Activated CD8-positive, alpha-beta memory T cell treated with anti-CD3 and anti-CD28 coated beads for 4 hours (primary cell): ENCODE results near the gene ZCCHC18.
"Not testable (repeated sequence)": the region's sequence is repeated elsewhere in the genome, so short reads cannot be mapped to it uniquely, and the experiment has no call there.

Experiments
- DNase-seq, 2 donors: peaks; one replicate each; pipeline ENCODE4 v3.0.0-alpha.2; 2020; ENCODE audit warnings: low read depth in 2 of 2

ZCCHC18 gene

DNA sequence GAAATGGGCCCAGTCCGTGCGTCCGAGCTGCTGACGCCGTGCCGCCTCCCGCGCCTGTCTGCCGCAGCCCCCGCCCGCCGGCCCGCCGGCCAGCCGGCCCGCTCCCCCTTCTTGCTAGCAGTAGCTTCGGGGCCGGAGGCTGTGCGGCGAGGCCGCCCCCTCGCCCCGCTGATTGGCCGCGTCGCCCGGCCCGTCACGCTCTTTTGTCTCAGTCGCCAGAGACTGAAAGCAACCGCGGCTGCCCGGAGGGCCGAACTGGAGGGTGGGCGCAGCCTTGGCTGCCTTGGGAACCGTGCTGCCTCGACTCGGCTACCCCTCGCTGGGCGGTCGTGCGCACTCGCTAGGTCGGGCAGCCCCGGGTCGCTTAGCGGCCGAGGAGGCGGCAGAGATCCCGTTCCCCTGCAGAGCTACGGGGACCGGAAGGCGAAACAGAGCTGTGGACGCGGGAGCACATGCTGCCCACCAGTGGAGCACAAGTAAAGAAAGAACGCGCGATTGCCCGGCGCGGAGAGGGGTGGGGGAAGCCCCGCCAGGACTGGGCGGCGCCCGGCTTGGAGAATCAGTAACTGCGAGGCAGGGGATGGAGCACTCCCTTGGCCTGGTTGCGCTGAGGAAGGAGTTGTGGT is at the start of gene ZCCHC18:
ZCCHC18 (plus strand) TSS at position 198 of the 626 bp plus-strand sequence. CDS start 1,589 bp downstream, outside the sequence.
- no peak for DNase-seq

DNA sequence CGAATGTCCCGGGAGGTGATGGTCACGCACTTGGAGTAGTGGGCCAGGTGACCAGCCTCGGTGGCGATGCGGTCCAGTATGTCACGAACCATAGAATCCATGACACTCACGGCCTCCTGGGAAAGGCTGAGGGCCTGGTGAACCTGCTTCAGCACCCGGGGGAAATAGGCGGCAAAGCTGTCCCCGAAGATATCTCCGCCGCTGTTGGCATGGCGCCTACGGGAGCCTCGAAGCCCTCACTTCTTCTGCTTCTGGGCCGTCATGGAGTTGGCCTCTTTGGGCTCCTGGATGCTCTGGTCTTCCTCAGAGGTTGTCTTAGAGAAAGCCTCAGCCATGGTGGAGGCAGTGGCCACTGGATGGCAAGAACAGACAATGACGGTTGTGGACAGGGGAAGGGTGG is 49.7 kb upstream of the ZCCHC18 start:
- DNase-seq, result not testable (repeated sequence)

DNA sequence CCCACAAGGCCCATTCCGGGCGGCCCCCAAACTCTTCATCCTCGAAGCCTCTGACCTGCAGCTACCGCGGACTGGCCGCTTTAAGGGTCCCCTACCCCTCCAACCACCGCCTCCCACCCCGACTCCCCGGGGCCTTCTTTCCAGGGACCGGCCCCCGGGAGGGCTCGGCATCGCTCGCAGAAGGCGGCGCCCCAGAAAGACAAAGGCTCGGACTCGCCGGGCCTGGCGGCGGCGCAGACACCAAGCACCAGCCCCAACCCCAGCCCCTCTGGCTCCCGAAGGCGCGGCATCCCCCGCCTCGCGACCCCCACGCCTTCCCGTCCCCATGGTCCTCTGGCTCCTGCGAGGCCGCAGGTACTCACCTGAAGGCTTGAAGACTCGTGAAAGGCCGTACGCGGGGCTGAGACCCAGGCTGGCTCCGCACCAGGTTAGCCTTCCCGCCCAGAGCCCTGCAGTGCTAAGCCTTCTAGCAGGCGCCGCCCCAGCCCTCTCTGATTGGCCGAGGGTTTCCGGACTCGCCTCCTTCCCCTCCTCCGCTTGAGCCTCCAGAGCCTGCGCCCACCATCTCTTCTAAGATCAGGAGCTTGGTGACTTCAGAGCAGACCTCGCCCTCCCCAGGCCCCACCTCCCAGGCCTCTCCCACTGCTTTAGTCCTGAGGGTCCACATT is 36.4 kb upstream of the ZCCHC18 start, which contains the start of gene TMSB15C:
TMSB15C (minus strand) TSS at position 459 of the 668 bp plus-strand sequence.
- DNase-seq, result not testable (repeated sequence)

DNA sequence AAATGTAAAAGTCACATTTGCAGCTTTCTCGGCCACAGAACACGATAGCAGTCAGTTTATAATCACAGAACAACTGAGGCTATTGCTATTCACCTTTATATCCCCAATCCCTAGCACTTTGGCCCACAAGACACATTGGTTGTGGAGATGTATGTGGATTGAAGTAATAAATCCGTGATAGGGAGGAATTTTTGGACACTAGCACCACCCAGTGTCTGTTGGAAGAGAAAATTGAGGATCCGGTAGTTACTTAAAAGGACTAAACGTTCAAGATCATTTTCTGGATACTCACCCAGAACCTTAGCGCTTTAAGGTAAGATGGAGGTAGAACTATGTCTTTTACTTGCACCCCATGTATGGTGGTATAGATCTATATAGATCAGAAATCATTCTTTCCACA is 34.5 kb upstream of the ZCCHC18 start:
- not testable (repeated sequence) for DNase-seq

DNA sequence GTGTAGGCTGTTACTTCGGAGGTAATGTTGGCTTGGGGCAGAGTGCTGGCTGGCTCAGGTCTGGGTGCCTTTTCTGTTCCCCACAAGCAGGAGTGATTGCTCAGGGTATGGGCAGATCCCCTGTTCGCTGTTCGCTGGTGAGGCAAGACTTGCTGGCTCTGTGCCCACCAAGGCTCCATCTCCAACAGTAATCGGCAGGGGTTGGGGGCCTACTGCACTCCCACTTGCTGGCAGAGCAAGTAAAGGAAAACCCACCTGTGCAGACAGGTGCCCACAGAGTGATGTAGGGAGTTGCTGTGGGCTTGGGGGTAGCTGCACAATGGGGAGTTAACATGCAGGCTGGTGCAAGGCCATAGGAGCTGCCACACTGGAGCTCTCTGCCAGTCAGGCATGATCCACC is 28.3 kb upstream of the ZCCHC18 start:
- DNase-seq, result no peak

DNA sequence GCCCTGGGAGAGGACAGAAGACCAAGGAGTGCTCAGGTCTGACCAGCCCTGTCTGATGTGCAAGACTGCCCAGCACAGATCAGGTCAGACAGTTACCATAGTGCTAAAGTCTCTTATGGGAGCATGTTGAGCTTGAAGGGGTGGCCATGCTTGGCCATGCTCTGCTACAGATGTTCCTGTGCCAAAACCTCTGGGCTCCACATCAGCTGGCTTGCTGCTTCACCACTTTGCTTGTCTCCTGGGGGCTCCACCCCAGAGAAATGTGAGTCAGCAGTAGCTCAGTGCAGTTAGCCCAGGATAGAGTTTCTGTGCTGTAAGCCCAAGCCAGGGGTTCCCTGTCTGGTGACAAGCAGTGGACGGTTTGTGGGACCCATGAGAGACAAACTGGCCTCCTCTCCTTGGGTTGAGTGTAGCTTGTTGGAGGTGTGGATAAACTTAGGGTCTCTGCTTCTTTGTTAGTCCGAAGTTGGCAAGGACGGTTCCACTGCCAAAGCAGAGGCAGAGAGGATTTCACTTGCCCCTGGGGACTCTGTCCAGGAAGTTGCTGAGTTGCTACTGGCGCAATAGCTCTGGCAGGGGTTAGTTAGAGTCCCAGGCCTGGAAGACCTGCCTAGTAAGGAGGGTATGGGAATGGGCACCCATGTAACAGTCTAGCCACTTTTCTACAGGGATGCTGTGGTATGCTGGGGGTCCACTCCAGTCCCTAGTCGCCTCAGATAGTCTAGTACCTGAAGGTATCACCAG is 27.6 kb upstream of the ZCCHC18 start:
- no peak for DNase-seq

DNA sequence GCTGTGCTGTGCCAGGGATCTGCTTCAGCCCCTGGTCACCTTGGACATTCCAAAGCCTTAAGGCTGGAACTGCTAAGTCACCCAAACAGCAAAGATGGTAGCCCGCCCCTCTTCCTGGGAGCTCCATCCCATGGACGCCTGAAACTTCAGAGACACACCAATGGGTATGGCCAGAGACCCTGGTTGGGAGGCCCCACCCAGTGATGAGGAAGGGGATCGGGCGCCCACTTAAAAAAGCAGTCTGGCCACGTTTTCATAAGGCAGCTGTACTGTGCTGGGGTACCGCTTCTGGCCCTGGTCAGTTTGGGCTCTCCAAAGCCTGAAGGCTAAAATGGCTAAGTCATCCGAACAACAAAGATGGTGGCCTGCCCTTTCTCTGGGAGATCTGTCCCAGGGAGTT is 26.8 kb upstream of the ZCCHC18 start:
- DNase-seq, result no peak

DNA sequence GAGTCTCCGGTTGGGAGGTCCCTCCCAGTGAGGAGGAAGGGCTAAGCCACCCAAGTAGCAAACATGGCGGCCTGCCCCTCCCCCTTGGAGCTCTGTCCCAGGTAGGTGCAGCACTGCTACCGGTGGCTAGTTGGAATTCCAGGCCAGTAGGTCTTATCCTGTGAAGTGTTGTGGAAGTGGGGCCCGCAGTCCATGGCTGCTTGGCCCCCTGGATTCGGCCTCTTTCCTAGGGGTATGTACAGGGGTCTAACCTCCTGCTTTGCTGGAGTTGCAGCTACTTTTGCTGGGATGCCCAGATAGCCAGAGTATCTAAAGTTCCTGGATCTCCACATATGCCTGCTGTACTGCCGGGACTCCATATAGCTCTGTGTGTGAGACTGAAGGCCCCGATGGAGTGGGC is 26.4 kb upstream of the ZCCHC18 start:
- no peak for DNase-seq

DNA sequence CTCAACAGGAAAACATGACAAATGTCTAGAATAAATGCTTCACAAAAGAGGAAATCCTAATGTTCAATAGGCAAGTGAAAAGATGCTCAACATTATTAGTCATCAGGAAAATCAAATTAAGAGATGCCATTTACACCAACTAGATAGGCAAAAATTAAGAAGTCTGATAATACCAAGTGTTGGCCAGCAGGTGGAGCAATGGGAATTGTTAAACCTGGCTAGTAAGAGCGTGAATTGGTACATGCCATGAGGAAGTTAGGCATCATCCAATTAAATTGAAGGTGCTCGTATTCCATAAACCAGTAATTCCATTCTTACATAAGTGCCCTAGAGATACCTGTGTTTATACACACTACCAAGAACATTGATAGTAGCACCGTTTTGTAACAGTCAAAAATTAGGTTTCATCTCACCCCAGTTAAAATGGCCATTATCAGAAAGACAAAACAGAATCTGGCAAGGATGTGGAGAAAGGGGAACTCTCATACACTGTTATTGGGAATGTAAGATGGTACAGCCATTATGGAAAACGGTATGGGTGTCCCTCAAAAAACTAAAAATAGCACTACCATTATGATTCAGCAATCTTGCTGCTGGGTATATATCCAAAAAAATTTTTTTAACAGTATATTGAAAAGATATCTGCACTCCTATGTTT is 14.0 kb upstream of the ZCCHC18 start:
- no peak for DNase-seq

DNA sequence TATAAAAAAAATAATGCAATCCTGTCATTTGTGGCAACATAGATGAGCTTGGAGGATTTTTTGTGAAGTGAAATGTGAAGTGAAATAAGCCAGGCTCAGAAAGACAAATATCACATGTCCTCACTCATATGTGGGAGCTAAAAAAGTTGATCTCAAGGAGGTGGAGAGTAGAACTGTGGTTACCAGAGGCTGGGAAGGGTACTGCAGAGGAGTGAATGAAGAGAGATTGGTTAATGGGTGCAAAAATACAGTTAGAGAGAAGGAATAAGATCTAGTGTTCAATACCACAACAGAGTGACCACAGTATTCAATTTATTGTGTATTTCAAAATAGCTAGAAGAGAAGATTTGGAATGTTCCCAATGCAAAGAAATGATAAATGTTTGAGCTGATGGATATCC is 13.4 kb upstream of the ZCCHC18 start:
- no peak for DNase-seq

DNA sequence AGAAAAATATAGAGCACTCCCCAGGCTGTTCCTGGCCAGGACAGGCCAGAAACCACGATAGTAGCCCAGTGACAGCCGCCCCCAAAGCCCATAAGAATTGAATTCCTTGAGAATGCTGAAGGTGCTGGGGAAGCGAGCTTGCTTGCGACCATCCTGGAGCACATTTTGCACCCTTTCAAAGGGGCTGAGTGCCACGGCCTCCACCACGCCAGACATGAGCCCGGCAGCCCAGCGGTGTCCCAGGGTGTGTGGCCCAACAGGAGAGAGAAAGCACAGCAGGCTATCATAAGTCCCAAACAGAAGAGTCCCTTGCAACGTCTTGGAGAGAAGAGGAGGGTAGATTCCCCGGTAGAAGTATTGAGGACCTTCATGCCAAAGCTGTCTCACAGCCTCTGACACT is 7.6 kb upstream of the ZCCHC18 start:
- DNase-seq, result no peak

DNA sequence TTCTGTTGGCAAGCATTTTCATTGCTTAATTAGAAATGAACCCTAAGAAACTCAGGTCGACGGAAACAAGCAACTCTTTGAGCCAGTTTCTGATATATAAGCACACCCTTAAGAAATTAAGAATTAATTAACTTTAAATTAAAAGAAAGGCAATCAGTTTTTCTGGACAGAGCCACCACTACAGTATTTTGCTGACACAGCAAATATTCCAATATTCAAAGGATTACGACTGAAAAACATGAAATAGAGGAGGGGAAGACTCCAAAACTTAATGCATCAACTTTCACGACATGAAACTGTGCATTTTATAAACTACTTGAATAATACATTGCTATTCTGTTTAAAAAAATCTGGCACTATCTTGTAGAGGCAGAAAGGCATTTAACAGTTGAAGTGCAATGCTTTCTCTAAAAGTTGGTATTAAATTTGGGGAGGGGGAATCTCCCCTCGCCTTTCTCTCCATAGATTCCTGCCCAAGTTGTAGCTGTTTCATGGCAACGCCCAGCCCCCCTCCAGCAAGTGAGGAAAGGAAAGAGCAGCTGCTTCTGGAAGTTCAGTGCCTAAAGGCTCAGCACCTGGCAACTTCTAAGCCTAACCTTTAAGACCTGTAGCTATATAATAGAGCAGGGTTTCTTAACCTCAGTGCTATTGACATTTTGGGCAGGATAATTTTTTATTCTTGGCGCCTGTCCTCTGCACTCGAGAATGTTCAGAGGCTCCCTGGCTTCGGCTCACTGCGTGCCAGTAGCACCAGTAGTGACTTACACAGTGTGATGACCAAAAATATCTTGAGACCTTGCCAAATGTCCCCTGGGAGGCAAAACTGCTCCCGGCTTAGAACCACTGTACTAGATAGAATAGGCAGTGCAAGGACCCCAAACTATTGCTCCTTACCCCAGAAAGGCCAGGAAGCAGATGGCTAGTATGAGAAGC is 6.7 kb upstream of the ZCCHC18 start:
- DNase-seq, result no peak

DNA sequence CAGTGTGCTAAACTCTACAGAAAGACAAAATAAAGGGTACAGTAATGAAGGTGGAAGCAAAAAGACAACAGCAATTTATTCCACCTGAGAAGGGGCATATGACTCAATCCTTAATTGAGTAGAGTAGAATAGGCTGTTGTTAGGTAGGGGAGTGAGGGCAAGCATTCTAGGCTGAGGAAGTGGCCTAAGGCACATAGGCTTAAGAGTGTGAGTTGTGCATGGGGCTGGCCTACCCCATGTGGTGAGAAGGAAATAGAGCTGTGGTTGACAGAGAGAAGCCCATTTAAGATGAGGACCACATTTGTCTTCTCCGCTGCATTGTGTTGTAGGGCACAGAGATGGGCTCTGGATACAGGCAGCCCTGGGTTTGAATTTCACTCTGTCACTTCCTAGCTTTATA is 3.4 kb upstream of the ZCCHC18 start:
- no peak for DNase-seq

DNA sequence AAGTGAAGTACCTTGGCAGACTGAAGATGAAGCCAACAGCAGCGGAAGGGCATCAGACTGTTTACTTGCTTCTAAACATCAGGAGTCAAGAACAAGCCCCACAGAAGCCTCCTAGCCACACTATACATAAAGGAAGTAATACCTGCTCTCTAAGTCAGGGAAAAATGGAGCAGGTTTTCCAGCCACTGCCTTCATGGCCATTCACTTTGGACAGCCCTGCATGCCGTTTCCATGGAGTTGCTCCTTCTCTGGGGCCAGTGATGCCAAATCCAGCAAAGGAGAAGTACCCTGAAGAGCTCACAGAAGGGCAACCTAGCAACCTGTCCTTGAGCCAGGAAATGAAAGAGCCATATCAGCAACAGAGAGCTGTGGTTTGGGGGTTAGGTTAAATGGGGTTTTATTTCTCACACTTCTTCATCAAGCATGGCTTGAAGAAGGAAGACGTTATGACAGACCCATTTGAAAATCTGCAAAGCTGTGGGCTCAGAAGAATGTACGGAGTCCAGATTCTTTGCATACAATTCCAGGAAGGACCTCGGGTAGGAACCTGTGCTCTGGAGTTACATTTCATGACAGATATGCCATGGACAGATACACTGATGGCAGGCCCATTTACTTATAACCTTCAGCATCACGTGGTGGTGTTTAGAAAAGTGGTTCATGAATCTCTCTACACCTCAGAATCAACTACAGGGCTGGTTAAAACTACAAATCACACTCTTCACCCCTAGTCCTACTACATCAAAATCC is 1.7 kb upstream of the ZCCHC18 start:
- DNase-seq, result not testable (repeated sequence)

DNA sequence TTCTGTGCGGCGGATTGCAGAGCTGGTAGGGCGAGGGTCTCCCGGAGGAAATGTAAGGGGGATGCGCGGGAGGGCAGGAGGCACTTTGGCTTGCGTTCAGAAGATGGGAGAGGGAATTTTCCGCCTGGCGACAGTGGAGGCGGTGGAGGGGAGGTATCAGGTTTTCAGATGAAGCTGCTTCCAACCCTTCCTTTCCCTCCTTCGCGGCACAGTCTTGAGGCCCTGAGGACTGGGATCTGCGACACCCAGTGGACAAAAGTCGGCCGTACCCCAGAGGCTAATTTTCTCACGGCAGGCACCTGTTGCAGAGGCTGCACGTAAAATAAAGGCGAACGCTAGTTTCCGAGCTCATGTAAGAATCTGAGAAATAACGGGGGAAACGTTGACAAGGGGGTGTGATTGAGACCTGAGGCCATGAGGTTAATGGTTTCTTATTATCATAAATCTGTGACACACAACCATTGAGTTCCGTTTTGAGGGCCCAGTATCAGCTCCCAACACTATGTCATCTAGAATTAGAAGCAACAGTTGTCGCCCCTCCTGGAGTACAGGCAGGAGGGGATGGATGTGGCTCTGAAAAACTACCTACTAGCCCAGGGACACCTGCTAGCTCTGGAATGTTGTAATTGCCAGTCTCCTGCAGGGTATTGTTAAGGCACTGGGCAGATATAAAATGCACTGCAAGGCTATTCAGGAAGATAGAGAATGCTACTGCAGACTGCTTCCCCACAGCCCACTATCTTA is 1.1 kb downstream of the ZCCHC18 start:
- DNase-seq, result no peak

DNA sequence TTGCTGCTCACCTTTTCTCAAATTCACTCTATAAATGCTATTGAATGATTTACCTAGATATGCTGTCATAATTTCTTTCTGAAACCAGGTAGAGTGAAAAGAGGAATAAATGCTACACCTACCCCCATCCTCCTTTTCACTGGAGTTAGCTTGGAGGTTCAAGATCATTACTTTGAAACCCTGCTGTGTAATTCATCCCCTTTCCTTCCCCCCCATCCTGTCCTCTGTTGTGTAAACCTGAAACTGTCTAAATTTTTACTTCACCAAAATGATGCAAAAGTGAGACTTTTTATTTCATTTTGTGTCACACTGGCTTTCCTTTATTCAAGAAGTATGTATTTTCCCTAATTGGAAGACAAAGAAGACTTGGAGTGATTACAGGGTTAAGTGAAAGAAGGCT is 5.4 kb downstream of the ZCCHC18 start:
- no peak for DNase-seq

DNA sequence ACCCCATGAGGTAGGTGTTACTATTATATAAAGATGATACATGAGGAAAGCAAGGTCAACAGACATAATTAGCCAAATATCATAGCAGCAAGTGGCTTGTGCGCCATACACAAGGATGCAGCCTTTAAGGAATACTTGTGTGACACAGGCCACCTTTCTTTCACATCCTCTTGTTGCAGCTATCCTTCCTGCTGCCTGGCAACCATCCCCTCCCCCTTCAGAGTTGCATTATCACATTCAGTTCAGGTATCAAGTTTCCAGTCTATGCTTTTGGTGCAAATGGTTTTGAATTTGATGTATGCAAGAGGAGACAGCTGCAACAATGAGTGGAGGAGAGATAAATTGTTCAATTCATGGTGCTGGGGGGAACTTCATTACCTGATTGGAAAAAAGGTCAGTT is 6.4 kb downstream of the ZCCHC18 start:
- DNase-seq, result no peak

DNA sequence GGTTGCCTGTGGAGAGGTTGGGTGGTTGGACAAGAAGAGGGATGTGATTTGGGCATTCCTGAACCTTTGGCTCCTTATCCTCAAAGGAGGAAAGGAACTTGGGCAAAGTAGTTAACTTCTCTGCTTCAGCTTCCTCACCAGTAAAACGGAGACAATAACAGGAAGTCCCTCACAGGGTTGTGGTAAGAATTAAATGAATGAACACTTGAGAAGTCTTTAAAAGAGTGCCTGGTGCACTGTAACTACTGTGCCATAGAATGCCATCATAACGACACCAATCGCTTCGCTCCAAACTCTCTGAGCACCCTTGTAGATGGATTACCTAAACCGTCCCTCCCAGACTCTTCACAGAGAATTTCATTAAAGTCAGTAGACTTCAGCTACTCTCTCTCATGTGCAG is 10.5 kb downstream of the ZCCHC18 start:
- no peak for DNase-seq

DNA sequence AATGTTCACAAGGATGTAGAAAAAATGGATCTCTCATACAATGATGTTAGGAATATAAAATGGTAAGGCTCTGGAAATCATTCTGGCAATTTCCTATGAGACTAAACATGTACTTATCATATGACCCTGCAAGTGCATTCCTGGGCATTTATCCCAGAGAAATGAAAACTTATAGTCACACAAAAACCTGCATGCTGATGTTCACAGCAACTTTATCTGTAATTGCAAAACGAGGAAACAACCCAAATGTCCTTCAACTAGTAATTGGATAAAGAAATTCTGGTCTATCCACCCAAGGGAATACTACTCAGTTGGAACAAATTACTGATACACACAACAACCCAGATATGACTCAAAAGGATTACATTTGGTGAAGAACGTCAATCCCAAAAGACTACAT is 14.5 kb downstream of the ZCCHC18 start:
- DNase-seq, result no peak

DNA sequence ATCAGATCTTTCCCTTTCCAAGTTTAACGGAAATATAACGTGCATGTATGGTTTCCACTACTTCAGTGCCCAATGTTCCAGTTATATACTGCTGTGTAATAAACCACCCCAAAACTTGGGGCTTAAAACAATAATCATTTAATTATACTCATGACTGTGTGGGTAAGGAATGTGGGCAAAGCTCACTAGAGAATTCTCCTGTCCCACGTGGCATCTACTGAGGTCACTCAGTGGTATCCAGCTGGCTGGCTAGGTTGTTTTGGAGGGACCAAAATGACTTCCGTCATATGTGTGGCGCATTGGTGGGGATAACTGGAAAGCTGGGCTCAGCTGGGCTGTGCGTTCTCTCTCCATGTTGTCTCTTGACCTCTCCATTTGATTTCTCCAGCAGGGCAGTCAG is 18.5 kb downstream of the ZCCHC18 start:
- no peak for DNase-seq
